ENCODE measurements around the gene TSC2.
"Not testable (repeated sequence)": the region's sequence is repeated elsewhere in the genome, so short reads cannot be mapped to it uniquely, and the experiment has no call there.

TSC2 gene

GRCh38 chr16:2105291-2105690 is 57.5 kb downstream of the TSC2 start:
- DNase-seq (ENCODE audit: low read depth in 2 of 2): not testable (repeated sequence)

- DNase-seq (ENCODE audit: low read depth in 2 of 2): not testable (repeated sequence)
Observed at GRCh38 chr16:2105769-2106168, 58.0 kb downstream of the TSC2 start.

DNA sequence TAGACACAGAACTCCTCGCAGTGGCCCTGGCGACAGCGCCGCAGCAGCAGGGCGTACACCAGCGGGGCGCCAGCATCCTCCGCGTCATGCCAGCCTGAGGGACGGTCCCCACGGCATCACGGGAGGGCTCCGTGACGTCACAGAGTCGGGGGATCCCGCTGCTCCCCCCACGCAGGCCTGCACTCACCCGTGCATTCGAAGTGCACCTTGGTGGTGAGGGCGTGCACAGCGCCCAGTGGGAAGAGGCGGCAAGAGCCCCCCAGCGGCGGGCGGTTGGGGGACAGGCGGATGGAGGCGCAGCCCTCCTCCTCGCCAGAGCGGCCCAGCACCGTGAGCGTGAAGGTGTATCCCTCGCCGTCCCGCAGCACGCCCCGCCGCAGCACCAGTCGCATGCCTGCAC is 58.4 kb downstream of the TSC2 start:
- DNase-seq (ENCODE audit: low read depth in 2 of 2): not testable (repeated sequence)

DNA sequence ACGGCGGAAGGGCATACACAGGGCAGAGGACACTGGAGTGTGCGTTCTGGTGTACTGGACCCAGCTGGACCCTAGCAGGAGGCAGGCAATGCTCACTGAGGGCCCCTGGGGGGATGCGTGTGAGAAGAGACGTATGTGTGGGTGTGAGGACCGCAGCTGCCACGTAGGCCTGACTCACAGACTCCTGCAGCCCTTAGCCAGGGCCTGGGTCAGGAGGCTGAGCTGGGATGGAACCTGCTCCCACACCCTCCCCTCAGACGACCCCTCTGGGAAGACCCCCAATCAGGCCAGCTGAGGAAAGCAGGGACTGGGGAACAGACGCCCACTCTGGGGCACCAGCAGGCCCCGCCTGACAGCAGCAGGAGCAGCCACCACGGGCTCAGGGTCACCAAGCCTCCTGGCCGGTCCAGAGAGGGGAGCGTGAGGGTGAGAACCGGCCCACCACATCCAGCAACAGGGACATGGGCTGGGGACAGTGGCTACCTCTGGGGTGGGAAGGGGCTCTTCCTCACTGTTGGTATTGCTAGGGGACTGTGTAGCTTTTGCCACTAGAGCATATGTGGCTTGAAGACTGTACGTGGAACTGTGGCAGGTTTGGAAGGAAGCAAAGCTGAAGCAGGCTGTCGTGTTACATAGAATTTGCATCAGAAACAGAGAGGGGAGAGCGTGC is 59.5 kb downstream of the TSC2 start:
- DNase-seq (ENCODE audit: low read depth in 2 of 2): not testable (repeated sequence)

DNA sequence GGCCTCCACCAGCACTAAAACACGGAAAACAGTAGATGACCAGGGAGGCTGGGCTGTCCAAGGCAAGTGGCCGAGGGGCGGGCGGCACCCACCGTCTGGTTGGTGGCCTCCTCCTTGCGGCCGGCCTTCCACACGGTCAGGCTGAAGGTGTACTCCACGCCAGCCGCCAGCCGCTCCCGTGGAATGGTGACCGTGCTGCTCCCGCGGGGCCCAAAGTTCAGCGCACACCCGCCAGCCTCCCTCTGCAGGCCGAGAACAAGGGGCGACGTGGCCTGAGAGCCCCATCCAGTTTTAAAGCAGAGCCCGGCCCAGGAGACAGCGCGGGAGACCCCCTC is 60.0 kb downstream of the TSC2 start:
- DNase-seq (ENCODE audit: low read depth in 2 of 2): not testable (repeated sequence)

- DNase-seq (ENCODE audit: low read depth in 2 of 2): not testable (repeated sequence)
Observed at GRCh38 chr16:2108446-2109270, 60.9 kb downstream of the TSC2 start.

DNA sequence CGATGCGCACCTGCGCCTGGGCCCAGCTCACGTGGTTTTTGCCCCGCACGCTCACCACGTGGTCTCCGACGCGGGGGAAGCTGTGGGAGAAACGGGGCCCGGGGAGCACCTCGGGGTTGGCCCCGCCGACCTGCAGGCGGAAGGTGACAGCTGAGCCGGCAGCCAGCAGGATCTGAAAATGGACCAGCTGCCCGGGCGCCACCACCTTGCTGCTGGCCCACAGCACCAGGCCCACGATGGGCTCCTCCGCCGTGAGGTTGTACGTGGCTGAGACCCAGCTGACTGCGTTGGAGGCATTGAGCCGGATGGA is 61.4 kb downstream of the TSC2 start:
- DNase-seq (ENCODE audit: low read depth in 2 of 2): not testable (repeated sequence)

GRCh38 chr16:2109872-2110271 is 62.1 kb downstream of the TSC2 start:
- DNase-seq (ENCODE audit: low read depth in 2 of 2): not testable (repeated sequence)

DNA sequence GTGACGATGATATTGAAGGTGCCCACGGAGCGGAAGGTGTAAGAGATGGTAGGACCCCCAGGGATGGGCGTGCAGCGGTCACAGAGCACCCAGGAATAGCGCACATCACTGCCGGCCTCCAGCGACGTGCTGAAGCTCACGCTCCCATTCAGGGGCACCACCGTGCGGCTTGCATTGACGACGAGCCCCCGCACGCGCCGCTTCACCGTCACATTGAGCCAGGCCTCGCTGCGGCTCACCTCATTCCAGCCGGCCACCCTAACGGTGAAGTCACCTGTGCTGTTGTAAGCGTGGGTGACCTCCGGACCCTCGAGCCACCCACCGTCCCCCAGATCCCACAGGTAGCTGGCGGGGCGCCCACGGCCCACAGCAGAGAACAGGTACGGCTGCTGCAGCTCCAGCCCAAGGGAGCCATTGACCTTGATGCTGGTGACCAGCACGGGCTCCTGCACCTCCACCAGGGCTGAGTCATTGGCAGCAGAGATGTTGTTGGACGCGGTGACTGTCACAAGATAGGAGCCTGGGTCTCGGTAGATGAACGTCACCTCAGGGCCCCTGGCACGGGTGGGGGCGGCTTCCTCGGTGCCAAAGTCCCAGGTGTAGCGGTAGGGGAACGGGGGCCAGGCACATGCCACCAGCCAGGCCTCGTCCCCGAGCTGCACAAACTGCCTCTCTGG is 62.7 kb downstream of the TSC2 start:
- not testable (repeated sequence) for DNase-seq (ENCODE audit: low read depth in 2 of 2)

DNA sequence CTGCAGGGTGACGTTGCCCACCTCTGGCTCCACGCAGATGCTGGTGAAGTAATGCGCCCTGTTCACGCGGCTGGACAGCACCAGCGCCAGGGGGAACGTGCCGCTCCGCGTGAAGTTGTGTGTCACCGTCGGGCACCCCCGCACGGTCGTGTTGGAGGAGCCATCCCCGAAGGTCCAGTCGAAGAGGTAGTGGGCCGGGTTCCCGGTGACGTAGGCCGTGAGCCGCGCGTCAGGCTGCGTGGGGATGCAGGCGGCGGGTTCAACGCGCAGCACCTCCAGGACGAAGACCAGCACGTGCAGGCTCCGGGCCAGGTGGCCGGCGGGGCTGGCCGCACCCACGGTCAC is 63.2 kb downstream of the TSC2 start:
- DNase-seq (ENCODE audit: low read depth in 2 of 2): not testable (repeated sequence)

DNA sequence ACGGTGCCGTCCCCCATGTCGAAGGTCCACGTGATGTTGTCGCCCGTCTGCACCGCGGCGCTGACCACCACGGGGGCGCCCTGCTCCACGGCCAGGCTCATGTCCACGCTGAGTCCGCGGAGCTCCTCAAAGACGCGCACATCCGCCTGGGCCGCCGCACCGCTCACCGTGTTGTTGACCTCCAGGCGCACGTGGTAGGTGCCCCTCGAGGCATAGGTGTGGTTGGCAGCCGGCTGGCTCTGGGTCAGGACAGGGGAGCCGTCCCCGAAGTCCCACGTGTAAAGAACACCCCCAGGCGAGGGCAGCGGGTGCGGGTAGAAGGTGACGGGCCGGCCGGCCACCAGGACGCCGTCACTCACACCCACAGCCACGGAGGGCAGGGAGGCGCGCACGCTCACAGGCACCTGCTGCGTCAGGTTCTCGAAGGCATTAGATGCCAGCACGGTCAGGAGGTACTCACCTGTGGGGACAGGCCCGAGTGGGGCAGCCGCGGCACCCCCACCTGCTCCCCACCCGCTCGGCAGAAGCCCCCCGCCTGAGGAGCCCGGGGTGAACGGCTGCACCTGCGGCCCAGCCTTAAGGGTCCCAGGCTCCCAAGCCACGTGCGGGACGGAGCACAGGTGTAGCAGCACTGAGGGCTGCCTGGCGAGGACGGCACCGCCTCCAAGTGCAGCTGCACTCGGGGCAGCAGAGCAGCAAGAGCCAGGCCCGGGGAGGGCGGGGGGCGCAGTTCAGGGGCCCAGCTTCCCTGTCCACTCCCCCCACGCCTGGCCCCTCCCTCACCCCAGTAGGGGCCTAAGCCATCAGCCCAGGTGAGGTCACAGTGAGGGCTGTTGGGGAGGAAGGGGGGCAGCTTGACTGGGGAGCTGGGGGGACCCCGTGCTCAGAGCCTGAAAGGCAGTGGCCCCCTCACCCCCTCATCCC is 63.9 kb downstream of the TSC2 start:
- not testable (repeated sequence) for DNase-seq (ENCODE audit: low read depth in 2 of 2)

DNA sequence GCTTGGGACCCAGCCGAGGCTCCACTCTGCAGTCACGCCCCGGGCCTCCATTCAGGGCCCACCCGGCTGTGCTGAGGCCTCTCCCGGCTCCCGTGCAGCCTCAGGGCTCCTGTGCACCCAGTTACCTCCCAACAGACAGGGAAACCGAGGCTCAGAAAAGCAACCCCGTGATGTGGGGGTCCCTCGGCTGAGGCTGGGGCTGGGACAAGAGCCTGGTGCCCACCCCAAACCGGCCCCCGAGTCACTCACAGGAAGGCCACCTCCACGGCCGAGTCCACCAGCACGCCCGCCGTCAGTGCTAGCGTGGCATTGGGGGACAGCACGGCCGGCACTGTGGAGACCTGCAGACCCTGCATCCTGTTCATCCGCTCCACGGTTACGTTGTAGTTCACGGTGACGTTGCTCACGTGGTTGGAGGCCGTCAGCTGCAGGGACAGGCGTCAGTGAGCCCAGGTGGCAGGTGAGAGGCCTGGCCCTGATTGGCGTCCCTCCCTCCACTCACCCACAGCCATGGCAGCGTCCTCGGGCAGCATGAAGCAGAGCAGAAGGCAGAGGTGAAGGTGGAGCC is 64.8 kb downstream of the TSC2 start:
- not testable (repeated sequence) for DNase-seq (ENCODE audit: low read depth in 2 of 2)

DNA sequence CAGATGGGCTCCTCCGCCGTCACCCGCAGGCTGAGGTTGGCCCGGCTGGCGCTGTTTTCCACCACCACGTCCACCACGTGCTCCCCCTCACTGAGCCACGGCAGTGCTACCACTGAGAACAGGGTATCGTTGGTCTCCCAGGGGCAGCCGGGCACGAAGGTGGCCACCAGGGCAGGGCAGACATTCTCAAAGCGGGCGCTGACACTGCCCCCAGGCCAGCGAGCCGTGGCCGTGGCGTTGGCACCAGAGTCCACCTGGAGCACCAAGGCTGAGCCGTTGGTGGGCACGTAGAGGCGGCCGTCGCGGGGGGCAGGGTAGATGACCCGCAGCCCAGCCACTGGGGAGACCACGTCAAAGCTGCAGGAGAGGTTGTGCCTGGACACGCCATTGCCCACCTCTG is 66.4 kb downstream of the TSC2 start:
- DNase-seq (ENCODE audit: low read depth in 2 of 2): not testable (repeated sequence)

DNA sequence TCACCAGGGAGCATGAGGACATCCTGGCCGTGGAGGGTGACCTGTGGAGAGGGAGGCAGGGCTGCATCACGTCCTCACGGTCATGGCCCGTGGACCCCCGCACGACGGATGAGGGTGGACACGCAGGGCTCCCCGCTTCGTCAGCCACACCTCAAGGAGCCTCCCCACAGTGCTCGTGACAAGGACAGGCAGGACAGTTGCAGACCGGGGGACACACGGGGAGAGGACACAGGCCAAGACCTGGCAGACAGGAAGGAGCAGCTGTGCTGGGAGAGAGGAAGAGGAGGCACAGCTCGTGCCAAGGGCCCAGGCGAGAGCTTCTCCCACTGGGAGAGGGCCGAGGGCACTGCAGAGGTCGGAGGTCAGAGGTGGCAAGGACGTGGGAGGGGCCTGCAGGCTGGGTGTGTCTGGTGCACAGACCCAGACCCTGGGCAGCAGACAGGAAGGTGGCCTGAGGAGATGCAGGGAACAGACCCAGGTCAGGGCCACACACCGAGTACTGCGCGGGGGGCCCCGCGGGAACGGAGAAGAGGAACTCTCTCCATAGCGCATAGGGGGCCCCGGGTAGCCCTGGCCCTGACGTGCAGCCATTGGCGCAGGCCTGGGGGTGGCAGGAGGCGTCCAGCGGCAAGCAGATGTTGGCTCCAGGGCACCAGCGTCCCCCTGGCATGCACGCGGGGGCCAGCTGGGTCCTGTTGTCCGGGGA is 67.3 kb downstream of the TSC2 start:
- DNase-seq (ENCODE audit: low read depth in 2 of 2): not testable (repeated sequence)

GRCh38 chr16:2115591-2115973 is 67.8 kb downstream of the TSC2 start:
- no peak for DNase-seq (ENCODE audit: low read depth in 2 of 2)

GRCh38 chr16:2116428-2116827 is 68.6 kb downstream of the TSC2 start:
- DNase-seq (ENCODE audit: low read depth in 2 of 2): not testable (repeated sequence)

GRCh38 chr16:2117341-2117740 is 69.6 kb downstream of the TSC2 start:
- DNase-seq (ENCODE audit: low read depth in 2 of 2): not testable (repeated sequence)

GRCh38 chr16:2117960-2118722 is 70.4 kb downstream of the TSC2 start:
- DNase-seq (ENCODE audit: low read depth in 2 of 2): not testable (repeated sequence)

DNA sequence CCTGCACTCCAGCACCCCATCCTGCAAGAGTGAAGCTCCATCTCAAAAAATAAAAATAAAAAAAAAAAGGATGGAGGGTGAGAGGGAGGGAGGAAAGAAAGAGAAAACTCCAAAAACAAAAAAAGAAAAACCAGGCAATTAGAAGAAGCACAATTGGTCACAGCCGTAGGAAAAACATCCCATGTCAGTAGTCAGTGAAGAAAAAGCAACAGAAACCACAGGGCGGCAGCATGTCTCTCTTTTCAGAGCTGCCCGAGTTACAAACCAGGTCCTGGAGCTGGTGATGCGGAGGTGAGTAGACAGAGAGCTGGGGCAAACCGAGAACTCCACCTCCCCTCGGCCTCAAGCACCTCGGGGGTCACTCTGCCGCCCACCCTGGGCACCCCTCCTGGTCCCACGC is 73.5 kb downstream of the TSC2 start:
- not testable (repeated sequence) for DNase-seq (ENCODE audit: low read depth in 2 of 2)

DNA sequence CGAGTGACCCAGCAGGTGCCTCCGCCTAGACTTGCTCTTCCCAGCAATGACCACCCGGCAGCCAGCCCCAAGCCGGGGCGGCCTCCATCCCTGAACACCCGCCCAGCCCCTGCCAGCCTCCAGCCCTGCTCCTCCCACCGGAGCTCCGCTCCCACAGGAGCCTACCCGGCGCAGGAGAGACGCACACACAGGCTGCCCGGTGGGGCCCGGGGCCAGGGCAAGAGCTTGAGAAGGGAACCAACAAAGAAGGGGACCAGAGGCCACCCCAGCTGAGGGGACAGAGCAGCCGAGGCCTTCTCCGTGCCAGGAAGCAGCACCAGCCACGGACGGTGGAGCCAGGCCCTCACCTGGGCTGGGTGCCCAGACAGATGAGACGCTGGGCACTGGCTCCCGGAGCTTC is 74.1 kb downstream of the TSC2 start:
- no peak for DNase-seq (ENCODE audit: low read depth in 2 of 2)
